ENCODE data around the gene HNRNPAB.
A peak's percentile ranks its signal among the peaks of the same experiment; 100 is the strongest.

The HNRNPAB gene

GRCh38 chr5:178204182-178204934 lies at the start of gene HNRNPAB:
HNRNPAB (plus strand) TSS chr5:178204533; CDS start chr5:178204838, 305 bp downstream.
- H3K4me3 ChIP-seq (ENCODE audit: low read depth, low read length), result peak within 1 kb of the TSS; percentile 93
- ChIA-PET CTCF (no interaction called here), POLR2A (interaction anchor here (0.5 to 1.5 kb wide), 17 partner anchors 9 to 1912 kb away, joined by 3 to 30 read pairs (median 3); partner anchors contain the start of genes NHP2, PHYKPL and TBC1D9B)
- peak; percentile 82 for DNase-seq (ENCODE audit: low read depth, low spot score)
- no peak for TF ChIP-seq CTCF (IDR thresholded peaks at IDR 0.05; ENCODE audit: insufficient read depth, low read length, missing control alignments)

- ChIA-PET POLR2A (no interaction called here), CTCF (interaction anchor here (1.2 to 7.4 kb wide), 3 partner anchors 9 to 78 kb away, joined by 4 to 33 read pairs (median 4); no protein-coding TSS in a partner anchor)
- no peak overlapping the region for H3K4me3 ChIP-seq (ENCODE audit: low read depth, low read length)
- no peak for TF ChIP-seq CTCF (IDR thresholded peaks at IDR 0.05; ENCODE audit: insufficient read depth, low read length, missing control alignments)
- no peak for DNase-seq (ENCODE audit: low read depth, low spot score)
Measured at GRCh38 chr5:178155065-178155464, 49.3 kb upstream of the HNRNPAB start.

- CTCF ChIA-PET, result no interaction called here
- POLR2A ChIA-PET, result no interaction called here
- no peak for DNase-seq (ENCODE audit: low read depth, low spot score)
- no peak for TF ChIP-seq CTCF (IDR thresholded peaks at IDR 0.05; ENCODE audit: insufficient read depth, low read length, missing control alignments)
- no peak overlapping the region for H3K4me3 ChIP-seq (ENCODE audit: low read depth, low read length)
Measured at GRCh38 chr5:178160176-178160575, 44.2 kb upstream of the HNRNPAB start.

- ChIA-PET POLR2A (interaction anchor here (1.5 kb wide), 1 partner anchor 42 kb away, joined by 3 read pairs; the partner anchor contains the start of gene HNRNPAB), CTCF (interaction anchor here (0.9 to 2.2 kb wide), 8 partner anchors 13 to 555 kb away, joined by 3 to 17 read pairs (median 3); no protein-coding TSS in a partner anchor)
- no peak for TF ChIP-seq CTCF (IDR thresholded peaks at IDR 0.05; ENCODE audit: insufficient read depth, low read length, missing control alignments)
- DNase-seq (ENCODE audit: low read depth, low spot score), result no peak
- H3K4me3 ChIP-seq (ENCODE audit: low read depth, low read length), result no peak overlapping the region
Measured at GRCh38 chr5:178162481-178162880, 41.9 kb upstream of the HNRNPAB start.

- CTCF ChIA-PET, result interaction anchor here (0.8 to 1.6 kb wide), 5 partner anchors 9 to 557 kb away, joined by 3 to 4 read pairs (median 3); partner anchors contain the start of gene NHP2
- TF ChIP-seq CTCF (IDR thresholded peaks at IDR 0.05; ENCODE audit: insufficient read depth, low read length, missing control alignments), result peak; percentile 99
- POLR2A ChIA-PET, result interaction anchor here (0.7 kb wide), 1 partner anchor 10 kb away, joined by 5 read pairs; the partner anchor contains the start of gene NHP2
- no peak for DNase-seq (ENCODE audit: low read depth, low spot score)
- peak overlapping the region; percentile 32 for H3K4me3 ChIP-seq (ENCODE audit: low read depth, low read length)
Measured at GRCh38 chr5:178163772-178164735, 40.3 kb upstream of the HNRNPAB start.

Measured in AG04449 (cell line).